H1 (cell line): ENCODE measurements around the gene CAPN8. TPM values are rescaled to one million over a fixed set of nuclear protein-coding genes. Genes with fewer than 3 reads are reported as not detected.

Source experiments
- polyA plus RNA-seq, 7 experiments: library from polyadenylated mRNA; depleted of rRNA in 3 of 7; stranded (reverse) in 5 of 7; unstranded in 2 of 7; fragments of >200 nt in 5 of 7; fragments of 200-250 nt in 2 of 7; gene quantifications; 1 replicate in 5 of 7; 2 replicates in 1 of 7; 4 replicates in 1 of 7; pipeline versions ENCODE4 v1.2.1 to v1.2.3, GENCODE V29; 2011 to 2013; ENCODE audit warnings: missing spikeins in 2 of 7, mixed read lengths in 2 of 7
- total RNA-seq: library from RNA; stranded (reverse); fragmentation: NEBNext Ultra II Directional; extraction: Animal tissue kit (Norgen Biotek cat#: 25700); gene quantifications from 2 replicates; pipeline ENCODE4 v1.2.1, GENCODE V29; 2021
- TF ChIP-seq, protein P1 (sequence below): IDR thresholded peaks from 2 replicates; pipeline ENCODE4 v1.6.1; 2012; ENCODE audit warnings: low read length, inconsistent platforms

CAPN8 gene
- total and polyA plus RNA-seq, 2 of the 8 experiments (the other 6 are each of a cell fraction or from before 2014, with no cell fraction given) = 0.20 to 0.26 TPM

DNA sequence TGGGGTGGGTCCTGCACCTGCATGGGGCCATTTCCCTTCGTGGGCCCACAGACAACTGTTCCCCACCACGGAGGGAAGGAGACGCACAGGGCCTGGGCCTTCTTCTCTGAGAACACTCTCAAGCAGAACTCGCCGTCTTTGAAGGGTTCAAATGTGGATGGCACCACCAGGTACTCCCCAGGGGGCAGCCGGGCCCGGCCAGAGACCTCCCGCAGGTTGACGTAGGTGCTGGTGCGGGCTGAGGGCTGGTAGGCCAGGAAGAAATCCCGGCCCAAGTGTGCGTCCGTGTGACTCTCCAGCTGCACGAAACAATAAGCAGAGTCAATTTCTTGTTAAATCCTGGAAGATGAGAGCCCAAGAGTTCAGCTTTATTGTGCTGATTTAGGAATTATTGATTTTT is 56.4 kb downstream of the CAPN8 start (continued):
- TF ChIP-seq, protein P1, sequence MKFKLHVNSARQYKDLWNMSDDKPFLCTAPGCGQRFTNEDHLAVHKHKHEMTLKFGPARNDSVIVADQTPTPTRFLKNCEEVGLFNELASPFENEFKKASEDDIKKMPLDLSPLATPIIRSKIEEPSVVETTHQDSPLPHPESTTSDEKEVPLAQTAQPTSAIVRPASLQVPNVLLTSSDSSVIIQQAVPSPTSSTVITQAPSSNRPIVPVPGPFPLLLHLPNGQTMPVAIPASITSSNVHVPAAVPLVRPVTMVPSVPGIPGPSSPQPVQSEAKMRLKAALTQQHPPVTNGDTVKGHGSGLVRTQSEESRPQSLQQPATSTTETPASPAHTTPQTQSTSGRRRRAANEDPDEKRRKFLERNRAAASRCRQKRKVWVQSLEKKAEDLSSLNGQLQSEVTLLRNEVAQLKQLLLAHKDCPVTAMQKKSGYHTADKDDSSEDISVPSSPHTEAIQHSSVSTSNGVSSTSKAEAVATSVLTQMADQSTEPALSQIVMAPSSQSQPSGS = no peak
